Stimulated activated memory B cell treated with anti-CD40 and anti-IgM and Interleukin-4, amounts not matched to agents 10 μg/mL and 1 μg/mL and 100 μg/mL, for 72 hours (primary cell): ENCODE data around the gene SGSM1.

Experiments used
- ATAC-seq: fragments of 150-1000 bp; cut with Tn5 transposase; 2 replicates; pipeline ENCODE4 v1.10.0; 2021
- H3K27ac Mint-ChIP-seq: one replicate; pipeline ENCODE4 v1.8.0; 2022; ENCODE audit warnings: mild to moderate bottlenecking, mixed read lengths
- H3K27me3 Mint-ChIP-seq: one replicate; pipeline ENCODE4 v1.8.0; 2022; ENCODE audit warnings: mixed read lengths
- H3K36me3 Mint-ChIP-seq: one replicate; pipeline ENCODE4 v1.8.0; 2022; ENCODE audit warnings: mixed read lengths
- H3K4me1 Mint-ChIP-seq: one replicate; pipeline ENCODE4 v1.8.0; 2022; ENCODE audit warnings: mixed read lengths
- H3K4me3 Mint-ChIP-seq: one replicate; pipeline ENCODE4 v1.8.0; 2022; ENCODE audit warnings: mild to moderate bottlenecking, moderate library complexity, mixed read lengths
- H3K9me3 Mint-ChIP-seq: one replicate; pipeline ENCODE4 v1.8.0; 2022; ENCODE audit warnings: mixed read lengths

The SGSM1 gene

GRCh38 chr22:24848559-24849168 is 42.7 kb downstream of the SGSM1 start:
- peaks cover 17% of the 10 kb centered on the region for H3K27me3 Mint-ChIP-seq
- no peaks in the 10 kb centered on the region for H3K36me3 Mint-ChIP-seq
- no peaks in the 10 kb centered on the region for H3K9me3 Mint-ChIP-seq
- no peak overlapping the region for H3K27ac Mint-ChIP-seq
- no peak overlapping the region for H3K4me3 Mint-ChIP-seq
- no peak for ATAC-seq
- no peaks in the 10 kb centered on the region for H3K4me1 Mint-ChIP-seq

DNA sequence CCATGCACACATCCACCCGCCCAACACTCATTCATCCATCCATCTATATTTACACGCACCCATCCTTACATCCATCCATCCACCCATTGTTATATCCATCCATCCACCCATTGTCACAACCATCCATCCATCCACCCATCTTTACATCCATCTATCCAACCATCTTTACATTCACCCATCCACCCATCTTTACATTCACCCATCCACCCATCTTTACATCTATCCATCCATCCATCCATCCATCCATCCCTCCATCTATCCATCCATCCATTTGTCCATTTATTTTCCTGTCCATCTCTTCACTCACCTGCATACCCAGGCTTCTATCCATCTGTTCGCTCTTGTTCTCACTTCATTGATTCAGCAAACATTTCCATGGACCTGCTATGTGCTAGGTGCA is 49.8 kb downstream of the SGSM1 start:
- no peaks in the 10 kb centered on the region for H3K36me3 Mint-ChIP-seq
- no peak for ATAC-seq
- no peak overlapping the region for H3K27ac Mint-ChIP-seq
- peaks cover 5% of the 10 kb centered on the region for H3K9me3 Mint-ChIP-seq
- H3K27me3 Mint-ChIP-seq: no peaks in the 10 kb centered on the region
- H3K4me1 Mint-ChIP-seq: no peaks in the 10 kb centered on the region
- H3K4me3 Mint-ChIP-seq: no peak overlapping the region

DNA sequence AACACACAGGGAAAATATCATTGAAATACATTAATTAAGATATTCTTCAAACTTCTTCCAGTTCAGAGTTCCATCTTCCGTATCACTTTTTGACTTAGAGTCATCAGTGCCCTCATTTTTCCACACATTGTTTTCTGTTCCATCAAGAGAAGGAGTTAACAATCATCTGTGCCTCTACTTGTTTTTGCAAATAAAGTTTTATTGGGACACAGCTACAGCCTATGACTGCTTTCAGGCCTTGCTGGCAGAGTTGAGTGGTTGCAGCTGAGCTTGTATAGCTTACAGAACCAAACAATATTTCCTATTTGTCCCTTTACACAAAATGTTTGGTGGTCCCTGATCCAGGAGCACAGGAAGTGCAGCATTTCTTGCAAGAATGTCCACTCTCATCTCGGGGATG is 51.6 kb downstream of the SGSM1 start:
- H3K4me1 Mint-ChIP-seq: no peaks in the 10 kb centered on the region
- no peaks in the 10 kb centered on the region for H3K27me3 Mint-ChIP-seq
- H3K27ac Mint-ChIP-seq: no peak overlapping the region
- H3K36me3 Mint-ChIP-seq: no peaks in the 10 kb centered on the region
- no peak overlapping the region for H3K4me3 Mint-ChIP-seq
- ATAC-seq: no peak
- peaks cover 5% of the 10 kb centered on the region for H3K9me3 Mint-ChIP-seq

- Mint-ChIP-seq H3K36me3 (no peaks in the 10 kb centered on the region), H3K27me3 (peaks cover 16% of the 10 kb centered on the region), H3K4me3 (no peak overlapping the region), H3K4me1 (no peaks in the 10 kb centered on the region), H3K27ac (no peak overlapping the region), H3K9me3 (peaks cover 5% of the 10 kb centered on the region)
- no peak for ATAC-seq
Measured at GRCh38 chr22:24859587-24859986, 53.6 kb downstream of the SGSM1 start.

DNA sequence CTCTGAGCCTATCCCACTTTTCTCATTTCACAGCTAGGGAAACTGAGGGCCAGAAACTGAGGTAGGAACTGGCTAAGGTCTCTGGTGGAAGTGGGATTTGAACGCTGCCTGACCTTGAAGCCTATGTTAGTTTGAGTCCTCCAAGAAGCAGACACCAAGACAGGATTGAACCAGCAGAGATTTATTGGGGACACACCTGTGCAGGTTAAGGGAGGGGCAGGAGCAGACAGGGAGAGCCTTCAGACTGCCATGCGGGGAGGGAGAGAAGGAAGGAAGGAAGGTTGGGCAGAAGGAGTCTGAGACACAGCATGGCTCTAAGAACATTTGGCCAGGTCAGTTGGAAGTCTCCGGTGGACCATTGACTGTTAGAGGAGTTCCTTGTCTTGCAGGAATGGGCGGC is 59.5 kb downstream of the SGSM1 start:
- Mint-ChIP-seq H3K9me3 (no peaks in the 10 kb centered on the region), H3K27me3 (peaks cover 51% of the 10 kb centered on the region), H3K4me3 (no peak overlapping the region), H3K27ac (no peak overlapping the region), H3K36me3 (no peaks in the 10 kb centered on the region), H3K4me1 (no peaks in the 10 kb centered on the region)
- no peak for ATAC-seq

DNA sequence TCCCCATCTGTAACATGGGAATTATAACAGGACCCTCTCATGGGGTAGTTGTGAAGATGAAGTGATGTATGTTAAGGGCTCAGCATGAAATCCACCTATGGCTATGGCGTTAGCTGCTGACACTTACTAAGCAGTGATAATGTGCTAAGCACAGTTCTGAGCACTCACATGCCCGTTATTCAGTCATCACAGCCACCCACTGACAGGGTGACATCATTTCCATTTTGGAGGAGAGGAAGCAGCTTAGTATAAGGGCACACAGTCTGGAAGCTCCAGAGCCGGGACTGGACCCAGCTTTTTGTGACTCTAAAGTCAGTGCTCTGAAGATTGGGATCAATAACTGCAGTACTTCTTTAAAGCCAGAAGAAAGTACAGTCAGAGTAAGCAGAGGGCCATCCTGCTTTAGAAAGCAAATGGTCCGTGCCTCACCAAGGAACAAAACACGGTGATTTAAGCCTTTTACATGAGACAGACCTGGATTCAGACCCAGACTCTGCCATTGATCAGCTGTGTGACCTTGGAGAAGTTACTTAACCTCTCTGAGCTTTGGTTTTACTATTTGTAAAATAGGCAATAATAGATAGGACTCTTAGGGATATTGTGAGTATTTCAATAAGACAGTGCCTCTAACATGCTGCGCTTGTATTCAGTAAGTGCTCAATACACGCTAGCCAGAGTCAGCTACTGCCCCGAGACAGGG is 61.5 kb downstream of the SGSM1 start:
- H3K27me3 Mint-ChIP-seq: peaks cover 51% of the 10 kb centered on the region
- H3K36me3 Mint-ChIP-seq: no peaks in the 10 kb centered on the region
- H3K27ac Mint-ChIP-seq: no peak overlapping the region
- no peak overlapping the region for H3K4me3 Mint-ChIP-seq
- H3K4me1 Mint-ChIP-seq: no peaks in the 10 kb centered on the region
- ATAC-seq: no peak
- H3K9me3 Mint-ChIP-seq: no peaks in the 10 kb centered on the region

- Mint-ChIP-seq H3K4me3 (no peak overlapping the region), H3K9me3 (no peaks in the 10 kb centered on the region), H3K36me3 (no peaks in the 10 kb centered on the region), H3K4me1 (no peaks in the 10 kb centered on the region), H3K27ac (no peak overlapping the region), H3K27me3 (peaks cover 41% of the 10 kb centered on the region)
- ATAC-seq: no peak
Measured at GRCh38 chr22:24868979-24869378, 63.0 kb downstream of the SGSM1 start.

DNA sequence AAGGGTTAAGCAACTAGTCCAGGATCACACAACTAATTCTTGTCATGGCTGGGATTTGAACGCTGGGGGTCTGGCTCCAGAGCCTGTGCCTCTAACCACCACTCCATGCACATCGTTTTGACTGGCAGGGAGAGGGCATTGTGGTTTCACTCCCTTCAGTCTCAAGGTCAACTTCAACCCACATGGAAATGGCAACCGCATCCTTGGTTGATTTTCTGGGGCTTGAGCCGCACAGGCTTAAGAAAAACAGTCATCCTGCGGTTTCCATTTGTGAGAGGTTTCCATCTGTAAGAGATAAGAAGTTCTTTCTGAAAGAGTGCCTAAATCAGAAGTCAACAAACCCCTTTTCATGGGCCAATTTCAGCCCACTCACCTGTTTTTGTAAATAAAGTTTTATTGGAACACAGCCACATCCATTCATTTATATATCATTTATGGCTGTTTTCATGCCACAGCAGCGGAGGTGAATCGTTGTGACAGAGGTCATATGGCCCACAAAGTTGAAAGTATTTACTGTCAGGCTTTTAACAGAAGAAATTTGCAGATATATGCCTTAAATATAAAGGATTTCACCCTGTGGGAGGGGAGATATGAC is 65.7 kb downstream of the SGSM1 start:
- H3K27ac Mint-ChIP-seq: no peak overlapping the region
- peaks cover 5% of the 10 kb centered on the region for H3K9me3 Mint-ChIP-seq
- no peaks in the 10 kb centered on the region for H3K4me1 Mint-ChIP-seq
- peaks cover 22% of the 10 kb centered on the region for H3K27me3 Mint-ChIP-seq
- no peaks in the 10 kb centered on the region for H3K36me3 Mint-ChIP-seq
- ATAC-seq: no peak
- H3K4me3 Mint-ChIP-seq: no peak overlapping the region

DNA sequence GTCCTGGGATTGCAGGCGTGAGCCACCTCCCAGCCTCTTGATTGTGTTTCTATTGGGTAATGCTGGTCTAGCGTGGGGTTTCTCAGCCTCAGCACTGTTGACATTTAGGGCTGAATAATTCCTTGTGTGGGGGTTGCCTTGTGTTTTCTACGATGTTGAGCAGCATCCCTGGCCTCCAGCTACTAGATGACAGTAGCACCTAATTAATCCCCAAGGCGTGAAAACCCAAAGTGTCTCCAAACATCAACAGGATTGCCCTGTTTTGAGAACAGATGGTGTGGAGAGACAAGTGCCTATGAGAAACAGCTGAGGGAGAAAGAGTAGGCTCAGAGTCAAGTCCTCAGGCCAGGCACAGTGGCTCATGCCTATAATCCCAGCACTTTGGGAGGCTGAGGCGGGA is 67.2 kb downstream of the SGSM1 start:
- no peaks in the 10 kb centered on the region for H3K4me1 Mint-ChIP-seq
- H3K27ac Mint-ChIP-seq: no peak overlapping the region
- no peak for ATAC-seq
- H3K36me3 Mint-ChIP-seq: no peaks in the 10 kb centered on the region
- peaks cover 5% of the 10 kb centered on the region for H3K9me3 Mint-ChIP-seq
- H3K27me3 Mint-ChIP-seq: peaks cover 7% of the 10 kb centered on the region
- no peak overlapping the region for H3K4me3 Mint-ChIP-seq

- no peak overlapping the region for H3K27ac Mint-ChIP-seq
- no peaks in the 10 kb centered on the region for H3K4me1 Mint-ChIP-seq
- ATAC-seq: no peak
- no peaks in the 10 kb centered on the region for H3K36me3 Mint-ChIP-seq
- H3K27me3 Mint-ChIP-seq: no peaks in the 10 kb centered on the region
- H3K4me3 Mint-ChIP-seq: no peak overlapping the region
- H3K9me3 Mint-ChIP-seq: peaks cover 5% of the 10 kb centered on the region
Measured at GRCh38 chr22:24875862-24876506, 70.0 kb downstream of the SGSM1 start.

DNA sequence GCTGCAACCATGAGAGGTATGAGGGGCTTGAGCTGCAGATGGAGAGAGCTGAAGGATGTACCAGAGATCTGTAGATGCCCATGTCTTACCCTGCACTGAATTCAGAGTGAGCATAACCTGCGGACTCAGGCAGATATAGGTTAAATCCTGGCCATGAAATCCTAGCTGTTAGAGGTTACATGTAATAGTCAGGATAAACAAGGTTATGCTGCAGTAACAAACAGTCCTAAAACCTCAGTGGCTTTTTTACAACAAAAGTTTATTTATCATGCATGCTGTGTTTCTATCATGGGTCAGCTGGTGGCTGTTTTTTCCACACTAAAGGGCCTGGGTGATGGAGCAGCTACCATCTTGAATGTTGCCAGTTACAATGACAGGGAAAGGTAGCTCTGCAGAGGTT is 70.7 kb downstream of the SGSM1 start:
- H3K27me3 Mint-ChIP-seq: no peaks in the 10 kb centered on the region
- peaks cover 5% of the 10 kb centered on the region for H3K9me3 Mint-ChIP-seq
- no peaks in the 10 kb centered on the region for H3K36me3 Mint-ChIP-seq
- no peaks in the 10 kb centered on the region for H3K4me1 Mint-ChIP-seq
- no peak for ATAC-seq
- H3K27ac Mint-ChIP-seq: no peak overlapping the region
- no peak overlapping the region for H3K4me3 Mint-ChIP-seq

DNA sequence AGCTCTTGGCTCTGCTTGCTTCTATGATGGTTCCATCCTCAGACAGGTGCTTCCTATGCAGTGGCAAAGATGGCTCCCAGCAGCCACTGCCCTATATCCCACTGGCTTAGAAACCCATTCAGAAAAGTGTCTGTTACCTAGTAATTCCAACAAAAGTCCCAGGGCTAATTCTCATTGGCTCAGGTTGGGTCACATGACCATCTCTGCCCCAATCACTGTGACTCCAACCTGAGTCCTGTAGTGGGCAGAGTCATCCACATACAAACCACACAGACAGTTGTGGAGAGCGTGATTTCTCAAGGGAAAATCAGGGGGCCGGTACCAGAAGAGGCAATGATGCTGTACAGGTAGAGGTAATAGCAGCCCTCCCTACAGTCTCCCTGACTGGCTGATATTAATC is 73.0 kb downstream of the SGSM1 start:
- Mint-ChIP-seq H3K9me3 (peaks cover 8% of the 10 kb centered on the region), H3K4me3 (no peak overlapping the region), H3K4me1 (no peaks in the 10 kb centered on the region), H3K27ac (no peak overlapping the region), H3K36me3 (no peaks in the 10 kb centered on the region), H3K27me3 (no peaks in the 10 kb centered on the region)
- no peak for ATAC-seq

DNA sequence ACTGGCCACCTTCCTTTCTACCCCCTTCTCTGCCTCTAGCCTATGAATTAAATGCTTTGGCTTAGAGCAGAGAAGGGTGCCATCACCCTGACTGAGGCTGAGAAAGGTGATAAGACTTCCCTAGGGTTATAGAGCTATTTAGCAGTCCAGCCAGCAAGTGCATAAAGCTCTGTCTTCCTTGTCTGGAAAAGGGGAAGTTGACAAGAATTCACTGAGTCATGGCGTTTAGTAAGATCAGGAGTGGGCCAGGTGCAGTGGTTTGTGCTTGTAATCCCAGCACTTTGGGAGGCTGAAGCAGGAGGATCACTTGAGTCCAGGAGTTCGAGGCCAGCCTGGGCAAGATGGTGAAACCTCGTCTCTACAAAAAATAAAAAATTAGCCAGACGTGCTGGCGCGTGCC is 77.4 kb downstream of the SGSM1 start:
- H3K27ac Mint-ChIP-seq: no peak overlapping the region
- no peak for ATAC-seq

DNA sequence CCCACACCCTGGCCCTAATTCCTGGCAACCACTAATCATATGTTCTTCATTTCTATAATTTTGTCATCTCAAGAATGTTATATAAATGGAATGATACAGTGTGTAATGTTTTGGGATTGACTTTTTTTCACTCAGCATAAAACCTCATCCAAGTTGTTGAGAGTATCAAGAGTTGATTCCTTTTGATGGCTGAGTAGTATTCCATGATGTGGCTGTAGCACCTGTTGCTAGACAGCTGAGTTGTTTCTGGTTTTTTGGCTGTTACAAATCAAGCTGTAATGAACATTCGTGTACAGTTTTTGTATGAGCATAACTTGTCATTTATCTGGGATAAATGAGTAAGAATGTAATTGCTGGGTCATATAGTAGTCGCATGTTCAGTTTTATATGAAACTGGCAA is 81.2 kb downstream of the SGSM1 start:
- H3K36me3 Mint-ChIP-seq: no peaks in the 10 kb centered on the region
- peaks cover 15% of the 10 kb centered on the region for H3K27me3 Mint-ChIP-seq
- no peaks in the 10 kb centered on the region for H3K4me1 Mint-ChIP-seq
- H3K27ac Mint-ChIP-seq: no peak overlapping the region
- ATAC-seq: no peak
- no peak overlapping the region for H3K4me3 Mint-ChIP-seq
- H3K9me3 Mint-ChIP-seq: peaks cover 3% of the 10 kb centered on the region

More for the DNA sequence above, 77.4 kb downstream of the SGSM1 start:
- no peaks in the 10 kb centered on the region for H3K36me3 Mint-ChIP-seq
- H3K27me3 Mint-ChIP-seq: no peaks in the 10 kb centered on the region
- peaks cover 3% of the 10 kb centered on the region for H3K9me3 Mint-ChIP-seq
- H3K4me3 Mint-ChIP-seq: no peak overlapping the region
- no peaks in the 10 kb centered on the region for H3K4me1 Mint-ChIP-seq

DNA sequence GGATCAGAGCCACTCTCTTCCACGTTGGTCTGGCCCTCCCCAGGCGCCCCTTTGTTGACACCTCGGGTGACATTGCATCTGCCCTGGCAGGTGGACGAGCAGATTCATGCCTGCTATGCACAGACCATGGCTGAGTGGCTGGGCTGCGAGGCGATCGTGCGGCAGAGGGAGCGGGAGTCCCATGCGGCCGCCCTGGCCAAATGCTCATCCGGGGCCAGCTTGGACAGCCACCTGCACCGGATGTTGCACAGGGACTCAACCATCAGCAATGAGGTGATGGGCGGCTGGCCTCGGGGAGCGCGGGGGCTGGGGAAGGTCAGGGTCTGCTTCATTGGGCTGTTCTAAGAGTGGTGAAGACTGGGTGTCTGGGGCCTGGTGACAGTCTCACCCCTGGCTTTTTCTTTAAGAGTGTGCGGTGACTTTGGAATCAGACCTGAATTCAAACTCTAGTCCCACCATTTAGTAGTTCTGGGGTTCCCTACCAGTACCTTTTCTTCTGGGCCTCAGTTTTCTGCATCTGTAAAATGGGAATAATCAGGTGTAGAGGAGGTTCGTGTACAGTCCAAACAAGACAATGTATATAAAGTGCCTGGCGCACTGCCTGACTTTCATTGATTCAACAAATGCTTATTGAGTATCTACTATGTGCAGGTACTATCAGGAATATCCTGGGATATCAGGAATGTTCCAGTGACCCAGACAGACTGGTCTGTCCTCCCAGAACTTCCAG is 87.5 kb downstream of the SGSM1 start:
- no peaks in the 10 kb centered on the region for H3K36me3 Mint-ChIP-seq
- no peak for ATAC-seq
- no peaks in the 10 kb centered on the region for H3K9me3 Mint-ChIP-seq
- no peak overlapping the region for H3K4me3 Mint-ChIP-seq
- H3K4me1 Mint-ChIP-seq: no peaks in the 10 kb centered on the region
- no peak overlapping the region for H3K27ac Mint-ChIP-seq
- peaks cover 15% of the 10 kb centered on the region for H3K27me3 Mint-ChIP-seq
